DMS79 treated with DMSO at 0.1 percent for 48 hours (cell line): ENCODE data around the gene SGCD.
A peak's percentile ranks its signal among the peaks of the same experiment; 100 is the strongest.

ENCODE experiments used
- DNase-seq: peaks from one replicate; lab custom pipeline; 2025; lab: John Stamatoyannopoulos, UW

SGCD gene

DNA sequence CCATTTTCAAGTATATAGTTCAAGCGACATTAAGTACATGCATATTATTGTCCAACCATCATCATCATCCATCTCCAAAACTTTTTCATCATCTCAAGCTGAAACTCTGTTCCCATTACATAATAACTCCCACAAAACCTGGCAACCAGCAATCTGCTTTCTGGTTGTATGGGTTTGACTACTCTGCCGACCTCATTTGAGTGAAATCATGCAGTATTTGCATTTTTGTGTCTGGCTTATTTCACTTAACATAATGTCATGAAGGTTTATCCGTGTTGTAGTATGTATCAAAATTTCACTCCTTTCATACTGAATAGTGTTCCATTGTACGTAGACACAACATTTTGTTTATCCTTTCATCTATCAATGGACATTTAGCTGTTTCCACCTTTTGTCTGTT, 74.8 kb downstream of the SGCD start:
- no peak for DNase-seq

DNA sequence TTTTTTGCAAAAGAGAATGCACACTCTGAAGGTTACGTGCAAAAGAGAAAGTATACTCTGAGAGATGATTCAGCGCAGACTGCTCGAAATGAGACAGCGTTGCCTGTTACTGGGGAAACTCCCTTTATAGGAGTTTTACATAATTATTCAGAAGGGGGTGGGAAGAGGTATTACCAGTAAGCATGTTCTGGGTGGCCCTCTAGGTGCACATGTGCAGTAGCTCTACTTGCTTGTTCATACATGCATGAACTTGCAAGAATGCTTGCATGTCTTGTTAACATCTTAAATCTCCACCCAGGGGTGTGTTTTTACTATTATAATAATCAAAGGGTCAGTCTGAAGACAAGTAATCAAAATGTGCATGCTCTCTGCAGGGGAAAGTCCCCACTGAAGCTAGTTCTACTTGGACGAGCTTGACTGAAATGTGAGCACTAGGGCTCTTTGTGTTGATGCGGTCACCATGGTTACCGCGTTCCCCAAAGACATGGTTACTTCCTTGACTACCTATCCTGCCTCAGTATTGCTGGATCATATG, 75.5 kb downstream of the SGCD start:
- DNase-seq = no peak

DNA sequence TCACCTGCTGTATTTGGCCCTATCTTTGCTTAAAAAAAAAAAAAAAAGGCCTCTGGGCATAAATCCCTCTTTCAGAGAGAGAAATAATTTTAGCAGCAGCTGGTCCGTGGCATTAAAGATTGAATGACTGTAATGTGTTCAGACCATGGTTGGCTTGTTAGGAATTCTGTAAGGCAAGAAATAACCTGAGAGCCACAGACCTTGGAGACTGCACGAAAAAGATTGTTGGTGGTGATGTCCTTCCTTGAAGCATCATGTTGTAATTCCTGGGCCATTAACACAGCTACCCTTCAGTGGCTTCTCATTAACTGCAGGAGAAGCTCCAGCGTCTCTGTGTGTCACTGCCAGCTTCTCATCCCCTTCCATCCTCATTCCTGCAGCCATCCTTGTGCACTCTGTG, 79.0 kb downstream of the SGCD start:
- DNase-seq = no peak

DNA sequence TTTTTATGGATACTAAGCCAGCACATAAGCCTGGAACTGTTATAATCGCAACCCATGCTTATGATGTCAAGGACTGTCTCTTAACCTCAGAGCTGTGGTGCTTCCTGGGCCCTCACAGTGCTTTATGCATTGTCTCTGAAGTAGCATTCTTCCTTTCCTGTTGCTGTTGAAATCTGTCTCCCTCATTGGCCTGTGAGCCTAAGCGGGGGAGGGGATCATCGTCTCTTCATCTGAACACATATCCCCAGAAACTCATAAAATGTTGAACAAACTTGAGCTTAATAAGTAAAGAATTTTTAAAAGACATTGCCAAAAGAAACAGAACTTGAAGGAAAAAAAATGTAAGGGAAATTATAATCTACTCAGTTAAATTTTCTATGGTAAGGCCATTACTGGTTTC, 80.3 kb downstream of the SGCD start:
- DNase-seq = no peak

DNA sequence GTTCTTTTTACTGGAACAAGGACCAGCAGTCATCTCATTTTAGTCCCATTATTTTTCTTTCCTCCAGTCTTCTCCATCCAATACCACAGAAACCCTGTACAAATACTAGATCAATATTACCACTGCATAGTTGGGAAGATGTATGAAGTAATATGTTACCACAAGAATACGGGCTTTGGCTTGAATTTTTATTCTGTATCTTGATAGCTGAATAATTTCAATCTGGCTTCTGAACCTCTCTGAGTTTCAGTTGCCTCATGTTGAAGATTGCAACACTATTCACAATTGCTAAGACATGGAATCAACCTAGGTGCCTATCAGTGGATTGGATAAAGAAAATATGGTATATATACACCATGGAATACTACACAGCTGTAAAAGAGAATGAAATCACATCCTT, 82.9 kb downstream of the SGCD start:
- no peak for DNase-seq

DNA sequence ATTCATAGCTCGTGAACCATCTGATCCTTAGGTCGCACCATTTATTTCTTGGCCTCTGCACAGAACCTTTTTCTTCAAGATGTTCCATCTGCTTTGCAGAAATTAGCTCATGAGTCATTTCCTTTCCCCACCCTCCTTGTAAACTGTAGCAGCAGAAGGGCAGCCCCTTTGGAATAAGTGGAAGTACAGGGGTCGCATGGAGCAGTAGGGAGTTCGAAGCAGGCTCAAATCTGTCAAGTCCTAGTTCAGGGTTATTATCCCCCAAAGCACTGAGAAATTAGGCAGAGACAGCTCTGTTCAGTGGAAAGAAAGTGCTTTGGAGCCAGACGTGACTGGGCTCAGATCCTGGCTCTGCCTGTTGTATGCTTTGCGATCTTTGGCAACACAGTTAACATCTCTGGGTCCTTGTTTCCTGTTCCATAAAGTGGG, 84.2 kb downstream of the SGCD start:
- DNase-seq = no peak

DNA sequence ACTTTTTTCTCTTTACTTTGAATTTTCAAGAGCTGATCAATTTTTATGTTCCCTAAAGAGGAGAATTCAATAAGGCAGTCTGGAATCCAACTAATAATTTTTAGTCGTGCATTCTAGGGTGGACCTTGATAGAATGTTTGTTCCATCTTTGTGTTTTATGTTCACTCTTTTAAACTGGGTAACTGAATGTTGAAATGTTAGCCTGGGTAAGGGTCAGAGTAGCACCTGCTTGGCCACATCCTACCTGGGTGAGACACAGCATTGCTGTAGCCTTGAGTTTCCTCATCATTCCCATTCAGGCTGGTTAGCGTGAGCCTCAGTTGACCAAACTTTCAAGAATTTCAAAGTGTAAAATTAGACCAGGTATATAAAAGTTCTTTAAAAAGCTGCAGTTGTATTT, 85.0 kb downstream of the SGCD start:
- no peak for DNase-seq

DNA sequence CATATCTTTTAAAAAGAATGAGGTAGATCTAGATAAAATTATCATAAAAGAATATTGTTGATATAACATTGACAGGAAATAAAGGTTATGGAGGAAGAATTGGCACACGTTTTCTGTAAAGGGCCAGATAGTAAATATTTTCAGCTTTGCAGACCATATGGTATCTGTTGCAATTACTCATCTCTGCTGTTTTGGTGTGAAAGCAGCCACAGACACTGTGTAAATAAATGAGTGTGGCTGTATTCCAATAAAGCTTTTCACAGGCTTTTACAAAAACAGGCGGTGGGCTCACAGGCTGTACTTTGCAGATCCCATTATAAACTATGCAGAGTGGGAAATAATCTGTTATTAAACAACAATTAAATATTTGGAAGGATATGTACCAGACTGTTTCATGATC, 87.4 kb downstream of the SGCD start:
- DNase-seq = peak; percentile 3

DNA sequence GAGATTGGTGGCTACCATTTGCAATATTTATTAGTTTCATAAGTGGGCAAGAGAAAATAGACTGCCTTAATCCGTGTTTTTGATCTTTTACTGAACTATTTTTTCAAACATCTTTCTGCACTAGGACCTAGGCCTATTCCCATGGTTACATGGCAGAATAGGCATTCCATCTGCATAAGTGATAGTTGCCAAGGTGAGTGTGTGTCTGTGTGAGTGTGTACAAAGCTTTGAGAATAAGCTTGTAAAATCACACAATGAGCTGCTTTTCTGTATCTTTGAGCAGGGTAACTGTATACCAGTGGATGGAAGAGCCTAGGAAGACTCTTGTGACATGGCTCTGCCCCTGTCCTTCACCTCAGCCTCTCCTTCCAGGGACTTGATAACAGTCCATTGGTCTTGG, 92.7 kb downstream of the SGCD start:
- no peak for DNase-seq

DNA sequence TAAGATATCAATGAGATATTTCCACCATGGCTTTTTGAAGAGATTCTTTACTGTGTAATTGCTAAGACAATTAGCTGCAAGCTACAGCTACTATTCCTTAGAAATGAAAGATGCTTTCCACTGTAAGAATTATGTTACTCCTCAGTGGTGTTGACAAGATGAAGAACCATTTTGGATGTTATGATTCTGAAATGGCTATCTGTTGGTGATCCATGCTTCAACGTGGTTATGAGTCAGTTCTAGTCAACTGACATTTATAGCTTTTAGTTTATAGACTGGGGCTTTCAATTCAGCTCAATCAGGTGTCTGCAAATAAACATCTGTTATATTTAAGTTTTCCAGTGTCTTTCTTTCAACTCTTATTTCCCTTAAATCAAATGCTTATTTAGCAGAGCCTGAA, 93.7 kb downstream of the SGCD start:
- no peak for DNase-seq

DNA sequence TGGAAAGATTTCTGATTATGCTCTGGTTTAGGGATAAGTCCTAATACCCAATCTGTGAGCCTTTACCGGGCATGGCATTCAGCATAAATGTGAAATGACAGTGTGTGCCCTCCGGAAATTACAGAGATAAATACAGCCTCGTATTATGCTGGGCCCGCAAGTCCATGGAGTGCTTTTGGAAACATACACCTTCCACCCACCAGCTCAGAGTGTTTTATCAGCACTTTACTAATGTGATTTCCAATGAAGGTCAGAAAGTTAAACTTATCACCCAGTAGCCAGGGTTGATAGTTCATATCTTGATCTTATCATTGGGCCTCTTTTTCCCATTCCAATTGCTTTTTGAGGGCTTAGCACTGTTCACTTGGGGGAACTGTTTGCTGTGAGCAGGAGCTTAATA, 94.8 kb downstream of the SGCD start:
- DNase-seq = no peak

DNA sequence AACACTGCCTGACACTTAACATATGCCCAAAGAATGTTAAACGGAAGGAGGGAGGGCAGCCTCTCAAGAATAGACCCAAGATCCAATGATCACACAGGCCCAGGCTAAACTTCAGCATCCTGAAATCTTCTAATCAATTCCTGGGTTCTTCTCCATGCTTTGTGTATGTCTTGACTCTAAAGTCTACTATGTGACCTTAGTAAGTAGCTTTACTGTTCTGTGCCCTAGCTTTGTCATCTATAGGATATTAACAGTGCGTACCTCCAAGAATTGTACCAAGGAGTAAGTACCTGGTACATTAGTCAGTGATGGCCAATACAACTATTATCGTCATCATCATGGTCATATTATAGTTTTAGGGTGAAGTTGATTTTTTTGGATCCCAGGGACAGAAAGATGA, 96.6 kb downstream of the SGCD start:
- no peak for DNase-seq

DNA sequence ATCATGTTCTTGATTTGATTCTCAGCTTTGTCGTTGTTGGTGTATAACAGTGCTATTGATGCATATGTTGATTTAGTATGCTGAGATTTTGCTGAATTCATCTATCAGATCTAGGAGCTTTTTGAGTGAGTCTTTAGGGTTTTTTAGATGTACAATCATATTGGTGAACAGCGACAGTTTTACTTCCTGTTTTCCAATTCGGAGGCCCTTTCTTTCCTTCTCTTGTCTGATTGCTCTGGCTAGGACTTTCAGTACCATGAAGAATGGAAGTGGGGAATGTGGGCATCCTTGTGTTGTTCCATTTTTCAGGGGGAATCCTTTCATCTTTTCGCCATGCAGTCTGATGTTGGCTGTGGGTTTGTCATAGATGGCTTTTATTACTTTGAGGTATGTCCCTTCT, 100.4 kb downstream of the SGCD start:
- no peak for DNase-seq

DNA sequence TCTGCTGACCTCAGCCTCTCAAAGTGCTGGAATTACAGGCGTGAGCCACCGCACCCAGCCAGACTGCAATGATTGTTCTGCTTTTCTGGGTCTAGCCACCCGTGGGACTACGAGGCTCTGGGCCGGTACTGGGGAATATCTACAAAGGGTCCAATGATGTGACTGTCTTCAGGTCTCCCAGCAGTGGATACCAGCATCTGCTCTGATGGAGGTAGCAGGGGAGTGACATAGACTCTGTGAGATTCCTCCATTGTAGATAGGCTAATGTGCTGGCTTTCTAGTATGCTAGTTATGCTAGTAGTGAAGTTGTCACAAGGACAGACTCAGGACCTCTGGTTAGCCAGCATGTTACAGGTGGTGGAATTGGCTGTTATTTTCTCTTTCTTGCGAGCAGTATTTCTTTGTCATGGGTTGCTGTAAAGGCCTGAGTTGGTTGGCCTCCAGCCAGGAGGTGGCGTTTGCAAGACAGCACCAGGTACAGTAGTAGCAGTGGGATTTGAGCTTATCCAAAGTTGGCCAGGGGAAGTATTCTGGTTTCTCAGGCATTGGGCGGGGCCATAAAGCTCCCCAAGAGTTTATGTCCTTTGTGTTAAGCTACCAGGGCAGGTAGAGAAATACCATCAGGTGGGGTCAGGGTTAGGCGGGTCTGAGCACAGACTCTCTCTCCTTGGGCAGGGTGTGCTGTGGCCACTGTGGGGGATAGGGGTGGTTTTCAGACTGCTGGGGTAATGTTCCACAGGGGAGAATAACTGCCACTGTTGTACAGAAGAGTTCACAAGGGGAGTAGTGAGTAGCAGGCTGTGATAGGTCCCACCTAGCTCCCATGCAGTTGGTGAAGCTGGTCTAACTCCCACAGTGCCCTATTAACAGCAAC, 105.2 kb downstream of the SGCD start:
- DNase-seq = no peak

DNA sequence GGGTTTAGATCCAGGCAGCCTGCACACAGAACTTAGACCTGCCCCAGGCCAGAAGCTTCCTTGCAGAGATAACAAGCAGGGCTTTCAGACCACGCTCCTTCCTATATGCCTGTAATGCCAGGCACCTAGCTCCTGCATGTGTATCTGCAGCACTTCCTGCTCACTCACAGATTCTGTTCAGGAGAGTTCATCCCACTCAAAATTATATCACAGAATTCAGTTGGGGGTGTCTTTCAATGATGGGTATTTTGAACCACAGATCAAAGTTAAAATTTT, 105.8 kb downstream of the SGCD start:
- no peak for DNase-seq

DNA sequence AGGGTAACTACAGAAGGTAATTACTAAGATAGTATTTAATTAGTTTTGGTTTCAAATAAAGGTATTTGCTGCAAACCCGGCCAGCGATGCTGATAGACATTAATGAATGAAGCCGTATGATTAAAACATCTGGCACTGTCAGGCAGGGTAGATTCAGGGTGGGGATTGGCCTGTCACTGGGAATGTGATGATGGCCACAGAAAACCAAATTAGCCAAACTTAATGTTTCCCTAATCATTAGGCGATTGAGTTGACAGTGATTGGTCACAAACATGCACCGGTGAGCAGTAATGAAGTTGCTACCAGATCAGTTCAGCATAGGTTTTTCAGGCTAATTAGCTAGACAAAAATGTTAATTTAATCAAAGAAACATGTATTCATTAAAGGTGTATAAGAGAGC, 107.5 kb downstream of the SGCD start:
- no peak for DNase-seq

DNA sequence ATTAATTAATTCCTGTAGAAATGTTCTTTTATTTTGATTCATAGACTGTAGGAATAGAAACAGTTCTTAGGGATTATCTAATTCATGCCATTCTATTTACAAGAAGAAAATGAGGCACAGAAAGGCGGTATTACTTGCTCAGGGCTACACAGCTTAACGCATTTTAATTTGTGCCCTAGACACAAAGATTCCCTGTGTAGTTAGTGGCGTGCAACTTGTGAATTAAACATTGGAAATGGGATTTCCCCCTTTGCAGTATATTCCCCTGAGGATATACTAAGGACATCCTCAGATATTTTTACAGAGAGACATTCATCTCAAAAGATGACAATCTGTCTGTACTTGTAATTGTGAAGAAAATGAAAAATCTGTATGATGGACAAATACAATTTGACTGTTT, 108.1 kb downstream of the SGCD start:
- DNase-seq = no peak

DNA sequence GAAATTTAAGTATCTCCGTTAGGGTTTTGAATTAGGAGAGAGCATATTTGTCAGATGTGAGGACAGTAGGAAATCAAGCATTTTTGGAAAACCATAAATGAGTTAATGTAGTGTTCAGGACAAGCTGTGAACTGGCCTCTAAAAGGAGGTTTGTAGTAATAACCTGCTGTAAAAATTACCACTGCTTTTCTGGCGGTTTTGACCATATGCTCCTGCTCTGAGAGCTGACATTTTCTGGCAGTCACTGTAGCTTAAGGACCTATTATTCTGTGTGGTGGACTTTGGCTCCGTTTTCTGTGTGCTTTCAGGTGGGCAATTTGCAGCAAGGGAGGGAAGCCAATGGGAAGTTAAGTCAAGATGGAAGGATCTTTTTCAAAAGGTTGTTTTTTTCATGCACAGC, 111.1 kb downstream of the SGCD start:
- no peak for DNase-seq

DNA sequence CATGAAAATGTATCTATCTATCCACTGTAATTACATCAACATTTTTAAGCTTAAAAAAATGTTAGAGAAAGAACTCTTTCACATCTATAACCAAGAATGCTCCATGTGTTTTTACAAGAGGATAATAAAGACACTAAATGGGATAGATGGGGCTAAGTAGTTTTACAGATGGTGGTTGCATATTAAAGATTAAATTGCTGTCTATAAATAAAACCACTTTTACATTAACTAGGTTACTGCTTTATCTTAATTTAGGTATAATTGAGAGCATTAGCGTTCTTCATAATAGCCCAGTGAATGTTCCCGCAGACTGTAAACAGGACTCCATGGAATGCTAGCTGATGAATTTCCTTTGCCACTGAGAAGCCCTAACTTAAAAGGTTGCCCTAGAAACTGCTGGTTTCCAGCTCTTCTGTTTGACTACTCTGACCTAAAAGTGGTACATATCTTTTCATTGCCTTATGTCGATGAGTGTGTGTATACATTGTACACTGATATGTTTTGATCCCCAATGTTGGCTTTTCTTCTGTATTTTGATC, 117.9 kb downstream of the SGCD start:
- no peak for DNase-seq

DNA sequence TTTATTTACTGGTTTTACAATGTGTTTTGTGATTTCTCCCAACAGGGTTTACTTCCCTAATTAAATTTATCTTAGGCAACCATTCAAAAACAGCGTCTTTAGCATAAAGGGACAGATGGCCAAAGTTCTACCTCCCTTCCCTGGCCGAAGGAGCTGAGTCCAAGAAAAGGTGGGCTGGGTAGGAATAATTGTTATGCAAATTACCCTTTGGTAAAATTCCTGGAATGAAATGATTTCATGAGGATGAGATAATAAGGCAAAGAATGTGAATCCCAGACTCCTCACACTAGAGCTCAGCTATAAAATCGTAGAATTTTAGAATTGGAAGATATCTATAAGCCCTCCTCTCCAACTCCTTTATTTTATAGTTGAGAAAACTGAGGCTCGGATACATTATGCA, 119.6 kb downstream of the SGCD start:
- DNase-seq = no peak

DNA sequence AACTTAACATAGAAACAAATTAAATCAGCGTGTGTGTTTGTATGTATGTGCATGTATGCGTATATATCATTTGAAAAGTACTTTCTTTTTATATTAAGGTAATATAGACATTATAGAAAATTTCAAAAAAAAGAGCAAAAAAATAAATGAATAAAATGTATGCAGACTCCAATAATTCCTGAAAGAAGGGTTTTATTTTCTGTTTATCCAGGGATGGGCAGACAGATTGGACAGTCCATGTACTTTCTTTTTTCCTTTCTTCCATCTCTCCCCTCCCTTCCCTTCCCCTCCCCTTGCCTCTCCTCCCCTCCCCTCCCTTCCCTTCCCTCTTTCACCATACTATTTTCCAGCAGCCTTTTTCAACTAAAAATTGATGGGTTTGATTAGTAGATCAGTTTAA, 123.8 kb downstream of the SGCD start:
- no peak for DNase-seq

DNA sequence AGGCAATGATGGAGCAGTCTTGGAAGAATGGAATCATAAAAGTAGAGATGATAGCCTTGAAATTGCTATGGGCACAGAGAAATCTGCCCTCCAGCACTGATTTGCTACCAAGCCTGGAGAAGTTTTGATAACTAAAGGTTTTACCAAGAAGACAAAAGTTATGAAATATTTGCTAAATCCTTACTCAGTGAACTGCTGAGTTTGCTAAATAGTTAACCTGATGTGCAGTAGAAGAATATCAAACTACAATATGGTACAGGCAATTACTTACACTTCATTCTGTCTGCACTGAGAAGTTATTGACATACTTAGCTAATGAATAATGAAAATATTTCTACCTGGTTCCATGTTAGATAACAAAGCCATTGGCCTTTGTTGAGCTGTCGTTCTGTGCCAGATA, 124.5 kb downstream of the SGCD start:
- no peak for DNase-seq

DNA sequence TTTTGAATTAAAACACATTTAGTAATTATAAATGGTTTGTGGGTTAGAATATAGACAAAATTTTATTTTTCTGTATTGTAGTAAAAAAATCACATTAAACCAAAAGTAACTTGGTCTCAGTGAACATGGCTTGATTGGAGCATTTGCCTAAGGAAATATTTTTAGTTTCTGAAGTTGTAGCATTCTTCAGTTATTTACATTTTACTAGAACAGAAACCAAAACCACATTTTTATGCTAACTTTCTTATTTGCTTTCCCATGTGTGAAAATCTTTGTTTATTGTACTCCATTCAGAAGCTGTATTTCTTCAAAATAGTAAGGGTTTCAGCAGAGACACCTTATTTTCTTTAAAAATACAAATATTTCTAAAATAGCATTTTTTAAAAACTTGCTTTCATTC, 129.9 kb downstream of the SGCD start:
- no peak for DNase-seq

DNA sequence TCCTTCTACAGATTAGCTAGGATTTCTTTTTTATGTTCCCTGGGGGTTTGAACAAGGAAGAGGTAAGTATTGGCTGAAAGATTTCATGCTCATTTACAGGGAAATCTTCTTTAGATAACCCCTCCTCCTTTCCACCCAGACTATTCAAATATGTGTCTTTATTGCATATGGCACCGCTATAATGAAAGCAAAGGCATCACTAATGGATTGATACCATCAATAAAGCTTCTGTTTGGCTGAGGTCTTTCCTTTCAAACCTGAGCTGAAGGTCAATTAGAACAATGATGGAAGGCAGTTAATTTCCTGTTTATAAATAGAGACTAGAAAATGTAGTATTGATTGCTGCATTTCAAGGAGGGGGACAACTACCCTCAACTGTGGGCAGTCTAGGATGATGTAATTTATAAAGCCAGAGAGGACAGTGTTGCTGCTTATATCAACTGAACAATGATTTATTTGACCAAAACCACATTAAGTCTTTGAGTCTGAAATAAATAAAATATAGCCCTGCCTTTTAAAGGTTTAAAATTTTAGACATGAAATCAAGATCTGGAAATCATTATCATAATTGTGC, 132.9 kb downstream of the SGCD start:
- no peak for DNase-seq
